ENCODE results near the gene CADM1. TPM values are rescaled to one million over a fixed set of nuclear protein-coding genes. Genes with fewer than 3 reads are reported as not detected.

Gene CADM1
- total RNA-seq, 1 donor from 2014 or later, result 41.7 TPM

GRCh38 chr11:115170133-115170815 is 333.9 kb downstream of the CADM1 start:
- TF ChIP-seq, protein P1, sequence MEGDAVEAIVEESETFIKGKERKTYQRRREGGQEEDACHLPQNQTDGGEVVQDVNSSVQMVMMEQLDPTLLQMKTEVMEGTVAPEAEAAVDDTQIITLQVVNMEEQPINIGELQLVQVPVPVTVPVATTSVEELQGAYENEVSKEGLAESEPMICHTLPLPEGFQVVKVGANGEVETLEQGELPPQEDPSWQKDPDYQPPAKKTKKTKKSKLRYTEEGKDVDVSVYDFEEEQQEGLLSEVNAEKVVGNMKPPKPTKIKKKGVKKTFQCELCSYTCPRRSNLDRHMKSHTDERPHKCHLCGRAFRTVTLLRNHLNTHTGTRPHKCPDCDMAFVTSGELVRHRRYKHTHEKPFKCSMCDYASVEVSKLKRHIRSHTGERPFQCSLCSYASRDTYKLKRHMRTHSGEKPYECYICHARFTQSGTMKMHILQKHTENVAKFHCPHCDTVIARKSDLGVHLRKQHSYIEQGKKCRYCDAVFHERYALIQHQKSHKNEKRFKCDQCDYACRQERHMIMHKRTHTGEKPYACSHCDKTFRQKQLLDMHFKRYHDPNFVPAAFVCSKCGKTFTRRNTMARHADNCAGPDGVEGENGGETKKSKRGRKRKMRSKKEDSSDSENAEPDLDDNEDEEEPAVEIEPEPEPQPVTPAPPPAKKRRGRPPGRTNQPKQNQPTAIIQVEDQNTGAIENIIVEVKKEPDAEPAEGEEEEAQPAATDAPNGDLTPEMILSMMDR (IDR thresholded peaks at IDR 0.05; ENCODE audit: insufficient read depth, low read length, poor library complexity, severe bottlenecking), result peak; percentile 74
- Histone ChIP-seq H3K4me3 (ENCODE audit: low read depth, low read length) (no peak overlapping the region), H3K27me3 (ENCODE audit: control insufficient read depth, insufficient read depth, low read length) (no peaks in the 10 kb centered on the region), H3K36me3 (ENCODE audit: control insufficient read depth, insufficient read depth, low read length) (no peaks in the 10 kb centered on the region)
- no peak for DNase-seq (ENCODE audit: low read depth)

DNA sequence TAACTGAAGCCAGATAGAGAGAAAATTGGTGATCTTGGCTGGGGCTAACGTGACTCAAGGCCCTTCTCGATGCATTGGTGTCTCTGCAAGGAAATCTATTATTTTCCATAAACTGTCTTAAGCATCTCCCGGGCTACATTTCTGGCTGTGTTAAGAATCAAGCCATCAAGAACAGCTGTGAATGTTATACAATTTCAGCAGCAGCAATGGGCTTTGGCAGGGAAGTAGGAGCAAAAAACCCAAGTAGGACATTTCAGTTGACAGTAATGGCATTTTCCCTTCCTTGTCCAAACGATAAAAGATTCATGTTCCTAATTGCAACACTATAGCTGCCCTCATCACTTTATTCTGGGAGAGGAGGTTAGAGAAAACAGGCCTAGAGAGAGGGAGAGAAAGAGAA is 335.0 kb downstream of the CADM1 start:
- Histone ChIP-seq H3K4me3 (ENCODE audit: low read depth, low read length) (no peak overlapping the region), H3K27me3 (ENCODE audit: control insufficient read depth, insufficient read depth, low read length) (no peaks in the 10 kb centered on the region), H3K36me3 (ENCODE audit: control insufficient read depth, insufficient read depth, low read length) (no peaks in the 10 kb centered on the region)
- TF ChIP-seq, protein P1 (IDR thresholded peaks at IDR 0.05; ENCODE audit: insufficient read depth, low read length, poor library complexity, severe bottlenecking), result no peak
- DNase-seq (ENCODE audit: low read depth), result no peak

- TF ChIP-seq, protein P1 (IDR thresholded peaks at IDR 0.05; ENCODE audit: insufficient read depth, low read length, poor library complexity, severe bottlenecking), result no peak
- Histone ChIP-seq H3K4me3 (ENCODE audit: low read depth, low read length) (no peak overlapping the region), H3K27me3 (ENCODE audit: control insufficient read depth, insufficient read depth, low read length) (no peaks in the 10 kb centered on the region), H3K36me3 (ENCODE audit: control insufficient read depth, insufficient read depth, low read length) (no peaks in the 10 kb centered on the region)
- no peak for DNase-seq (ENCODE audit: low read depth)
These were observed 335.5 kb downstream of the CADM1 start for GRCh38 chr11:115168686-115169085.

GRCh38 chr11:115168229-115168671 is 336.0 kb downstream of the CADM1 start:
- Histone ChIP-seq H3K27me3 (ENCODE audit: control insufficient read depth, insufficient read depth, low read length) (no peaks in the 10 kb centered on the region), H3K4me3 (ENCODE audit: low read depth, low read length) (no peak overlapping the region), H3K36me3 (ENCODE audit: control insufficient read depth, insufficient read depth, low read length) (no peaks in the 10 kb centered on the region)
- TF ChIP-seq, protein P1 (IDR thresholded peaks at IDR 0.05; ENCODE audit: insufficient read depth, low read length, poor library complexity, severe bottlenecking), result no peak
- DNase-seq (ENCODE audit: low read depth), result no peak

DNA sequence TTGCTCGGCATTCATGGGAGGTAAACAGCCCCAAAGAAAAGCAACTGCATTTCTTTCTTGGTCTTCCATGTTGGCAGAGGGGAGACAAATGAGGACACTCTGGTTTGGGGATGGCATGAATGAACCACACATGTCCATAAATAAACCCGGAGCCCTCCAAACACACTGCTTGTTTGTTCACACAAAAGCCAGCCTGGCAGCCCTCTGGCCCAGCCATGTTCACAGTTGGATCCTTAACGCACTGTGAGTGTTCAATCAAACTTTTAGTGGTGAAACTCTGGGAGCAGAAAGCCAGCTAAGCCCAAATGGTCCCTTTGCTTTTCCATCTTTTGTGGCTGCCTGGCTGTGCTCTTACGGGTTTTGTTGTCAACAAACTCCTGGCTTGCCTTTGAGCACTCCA is 336.8 kb downstream of the CADM1 start:
- TF ChIP-seq, protein P1 (IDR thresholded peaks at IDR 0.05; ENCODE audit: insufficient read depth, low read length, poor library complexity, severe bottlenecking), result no peak

DNA sequence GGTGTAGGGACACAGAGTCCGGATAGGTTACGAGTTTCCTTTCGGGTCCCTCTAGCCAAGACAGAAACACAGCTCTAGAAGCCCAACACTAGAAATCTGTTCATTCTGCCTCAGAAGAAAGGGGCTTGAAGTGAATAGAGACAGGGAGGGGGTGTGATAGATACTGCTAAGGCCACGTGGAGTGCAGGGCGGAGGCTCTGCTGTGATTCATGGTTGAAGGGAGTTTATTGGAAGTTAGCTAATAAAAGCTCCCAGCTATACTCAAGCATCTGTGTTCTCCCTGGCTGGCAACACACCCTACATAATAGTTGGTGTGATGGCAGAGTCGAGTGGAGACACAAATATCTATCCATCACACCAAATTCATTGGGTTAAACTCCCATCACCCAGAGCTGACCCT is 337.4 kb downstream of the CADM1 start:
- TF ChIP-seq, protein P1 (IDR thresholded peaks at IDR 0.05; ENCODE audit: insufficient read depth, low read length, poor library complexity, severe bottlenecking), result no peak
- H3K27me3 ChIP-seq (ENCODE audit: control insufficient read depth, insufficient read depth, low read length), result no peaks in the 10 kb centered on the region
- H3K36me3 ChIP-seq (ENCODE audit: control insufficient read depth, insufficient read depth, low read length), result no peaks in the 10 kb centered on the region
- H3K4me3 ChIP-seq (ENCODE audit: low read depth, low read length), result no peak overlapping the region
- DNase-seq (ENCODE audit: low read depth), result no peak

More for the DNA sequence above, 336.8 kb downstream of the CADM1 start:
- Histone ChIP-seq H3K27me3 (ENCODE audit: control insufficient read depth, insufficient read depth, low read length) (no peaks in the 10 kb centered on the region), H3K4me3 (ENCODE audit: low read depth, low read length) (no peak overlapping the region), H3K36me3 (ENCODE audit: control insufficient read depth, insufficient read depth, low read length) (no peaks in the 10 kb centered on the region)
- DNase-seq (ENCODE audit: low read depth), result no peak
